HG03196 (cell line): ENCODE results near the gene SCTR.

ENCODE experiments used
- ATAC-seq: cut with Tn5 transposase; IDR thresholded peaks from one replicate; pipeline ENCODE4 v1.9.1; 2021; ENCODE audit not compliant: unreplicated experiment

SCTR gene

DNA sequence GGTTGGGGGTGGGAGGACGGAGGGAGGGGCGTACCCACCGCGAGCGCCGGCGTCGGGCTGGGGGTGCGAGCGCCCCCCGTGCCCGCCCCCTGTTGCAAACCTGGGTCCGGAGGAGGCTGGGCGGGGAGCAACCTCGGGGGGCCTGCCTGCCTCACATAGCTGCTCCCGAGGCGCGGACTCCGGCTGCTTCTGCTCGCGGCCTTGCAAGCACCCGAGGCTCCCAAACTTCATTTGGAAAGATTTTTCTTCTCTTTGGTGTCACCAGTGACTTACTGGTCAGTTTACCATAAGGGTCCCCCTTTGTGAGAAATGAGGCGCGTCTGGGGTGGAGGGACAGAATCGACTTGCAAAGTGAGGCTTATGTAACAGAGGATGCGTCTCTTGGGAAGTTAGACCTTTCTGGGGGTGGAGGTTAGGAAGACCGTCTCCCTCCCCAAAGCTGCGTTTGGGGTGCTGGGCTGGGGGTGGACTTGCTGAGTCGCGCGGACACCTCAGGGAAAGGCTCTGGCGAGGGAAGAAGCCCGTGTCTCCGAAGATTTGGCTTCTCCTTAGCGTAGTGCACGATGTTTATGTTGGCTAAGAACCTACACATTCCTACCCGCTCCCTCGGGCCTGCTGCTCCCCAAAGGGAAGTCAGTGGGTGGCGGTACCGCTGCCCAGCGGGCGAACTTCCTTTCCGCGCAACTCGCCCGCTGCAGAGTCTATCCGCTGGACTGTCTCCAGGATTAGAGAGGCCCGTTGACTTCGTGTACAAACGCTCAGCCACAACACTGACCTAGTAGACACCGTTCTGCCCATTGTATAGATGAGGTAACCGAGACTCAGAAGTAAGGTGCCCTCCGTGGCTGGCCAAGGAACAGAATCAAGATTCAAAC is 92.1 kb downstream of the SCTR start:
- ATAC-seq = peak; percentile 8

DNA sequence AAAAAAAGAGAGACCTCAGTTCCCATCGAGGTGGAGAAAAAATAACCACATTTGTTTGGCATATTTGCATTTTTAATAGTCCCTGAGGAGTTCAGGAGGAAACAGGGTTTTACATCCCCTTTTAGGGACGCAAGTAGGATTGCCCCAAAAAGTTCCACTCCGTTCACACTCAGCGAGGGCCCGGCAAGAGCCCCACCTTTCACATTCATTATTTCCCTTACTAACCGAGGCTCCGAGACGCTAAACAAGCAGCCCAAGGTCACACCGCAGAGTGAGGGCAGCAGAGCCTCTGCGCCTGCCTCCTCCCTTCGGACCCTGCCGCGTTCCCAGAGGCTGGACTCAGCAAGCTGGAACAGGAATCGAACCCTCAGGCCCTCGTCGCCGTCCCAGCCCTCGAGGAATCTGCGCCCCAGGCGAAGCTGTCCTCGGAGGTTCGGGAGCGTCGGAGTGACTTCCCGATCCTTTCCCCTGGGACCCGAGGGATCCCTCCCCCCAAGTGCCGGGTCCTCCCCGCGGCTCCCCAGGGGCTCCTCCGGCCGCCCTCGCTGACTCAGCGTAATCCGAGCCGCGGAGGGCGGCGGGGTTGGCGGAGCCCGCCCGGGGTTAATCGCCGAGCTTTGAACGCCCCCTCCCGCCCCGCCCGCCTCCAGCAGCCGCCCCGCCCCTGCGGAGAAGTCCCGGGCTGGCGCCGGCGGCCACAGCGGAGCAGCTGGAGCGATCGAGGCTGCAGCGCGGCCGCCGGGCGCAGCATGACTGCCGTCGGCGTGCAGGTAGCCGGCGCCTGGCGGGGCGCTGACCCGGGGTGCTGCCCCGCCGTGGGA is 92.9 kb downstream of the SCTR start, which contains the start of gene TMEM37:
TMEM37 (plus strand) TSS at position 700 of the 821 bp plus-strand sequence; CDS start at position 750, 50 bp downstream.
- ATAC-seq = peak; percentile 63

DNA sequence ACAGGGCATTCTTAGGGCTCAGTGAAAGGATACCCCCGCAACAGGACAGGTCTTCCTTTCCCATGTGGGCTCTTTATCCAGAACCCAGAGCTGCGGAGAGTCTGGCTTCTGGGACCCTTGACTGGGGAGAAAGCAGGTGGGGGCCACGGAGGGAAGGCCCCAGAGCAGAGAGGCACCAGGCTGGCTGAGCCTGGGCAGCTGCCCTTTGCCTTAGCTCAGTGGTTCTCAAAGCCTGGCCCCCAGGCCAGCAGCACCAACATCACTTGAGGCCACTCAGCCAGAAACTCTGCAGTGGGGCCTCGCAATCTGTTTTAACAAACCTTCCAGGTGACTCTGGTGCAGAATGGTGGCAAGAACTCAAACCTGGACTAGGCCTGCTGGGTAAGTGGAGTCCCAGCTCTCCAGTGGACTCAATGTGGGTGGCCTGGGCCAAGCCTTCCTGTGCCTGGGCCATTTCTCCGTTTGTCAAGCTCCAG is 94.2 kb downstream of the SCTR start:
- no peak for ATAC-seq

DNA sequence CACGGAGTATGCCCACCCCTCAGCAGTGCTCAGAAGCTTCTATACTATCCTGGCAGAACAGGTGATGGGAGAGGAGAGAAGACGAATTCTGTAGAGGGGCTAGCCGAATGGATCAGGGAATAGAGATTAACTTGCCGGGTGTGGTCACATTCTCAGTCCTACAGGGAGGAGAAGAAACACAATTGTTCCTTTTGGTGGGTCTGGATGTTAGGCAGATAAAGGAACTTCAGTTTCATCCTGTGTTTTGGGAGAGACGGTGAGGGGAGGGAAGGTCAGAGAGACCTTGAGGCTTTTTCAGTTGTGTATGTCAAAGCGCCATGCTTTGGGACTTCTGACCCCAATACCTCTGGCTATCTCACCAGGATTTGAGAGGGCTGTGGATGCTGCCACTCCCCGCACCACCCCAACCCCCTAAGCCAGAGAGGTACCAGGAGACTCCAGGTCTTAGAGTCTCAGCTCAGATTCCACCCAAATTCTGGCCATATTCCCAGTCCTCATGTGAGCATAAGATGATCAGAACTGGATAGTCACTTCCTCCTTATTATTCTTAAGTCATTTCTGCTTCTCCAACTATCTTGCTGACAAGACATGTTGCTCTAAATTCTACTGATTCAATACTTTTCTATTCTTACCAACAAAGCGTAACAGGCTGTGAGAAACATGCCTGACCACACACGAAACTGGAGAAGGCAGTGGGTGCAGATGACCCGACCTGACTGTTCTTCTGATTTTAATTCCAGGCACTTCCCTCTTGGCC is 94.9 kb downstream of the SCTR start:
- no peak for ATAC-seq

DNA sequence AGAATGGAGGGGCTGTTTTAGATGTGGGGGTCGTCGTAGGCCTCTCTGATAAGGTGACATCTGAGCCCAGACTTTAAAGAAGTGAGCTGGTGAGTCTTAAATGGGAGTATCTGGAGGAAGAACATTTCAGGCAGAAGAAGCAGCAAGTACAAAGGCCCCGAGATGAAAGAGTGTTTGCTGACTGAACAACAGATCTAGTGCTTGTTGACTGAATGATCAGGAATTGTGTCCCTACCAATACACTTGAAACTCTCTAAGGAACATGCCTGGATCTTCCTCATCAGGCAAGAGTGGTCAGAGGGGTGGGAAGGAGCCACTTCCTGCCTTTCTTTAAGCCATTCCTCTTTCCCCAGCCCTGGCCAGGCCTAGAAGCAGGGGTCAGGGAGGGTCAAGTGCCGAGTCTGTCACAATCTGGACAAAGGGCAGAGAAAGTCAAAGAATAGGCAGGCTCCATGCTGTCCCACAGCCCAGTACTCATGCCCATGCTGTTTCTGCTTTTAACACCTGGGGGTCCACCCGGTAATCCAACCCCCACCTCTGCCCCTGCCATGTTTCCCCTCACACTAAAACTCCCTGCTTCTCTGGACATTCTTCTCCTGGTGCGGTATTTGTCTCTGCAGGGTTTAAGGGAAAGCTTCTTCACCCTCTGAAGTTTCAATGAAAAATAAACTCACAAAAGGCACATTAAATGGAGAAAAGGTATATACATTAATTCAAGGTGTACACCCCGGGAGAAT is 95.6 kb downstream of the SCTR start:
- no peak for ATAC-seq

DNA sequence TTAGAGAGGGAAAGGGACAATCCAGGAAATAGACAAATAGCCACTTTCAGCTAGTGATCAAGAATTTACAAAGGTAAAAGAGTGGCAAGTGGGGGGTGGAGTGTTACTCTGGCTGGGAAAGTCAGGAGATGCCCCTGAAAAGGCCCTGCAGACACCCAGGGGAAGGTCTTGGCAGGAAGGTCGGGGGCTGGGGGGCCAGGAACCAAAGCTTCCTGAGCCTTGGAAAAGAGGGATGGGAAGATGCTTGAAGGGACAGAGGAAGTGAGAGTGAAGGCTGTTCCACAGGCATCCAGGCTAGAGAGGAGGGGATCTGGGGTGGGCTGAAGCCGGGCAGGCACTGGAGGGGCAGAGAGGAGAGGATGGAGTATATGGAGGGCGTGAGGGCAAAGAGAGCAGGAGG is 96.5 kb downstream of the SCTR start:
- ATAC-seq = no peak

DNA sequence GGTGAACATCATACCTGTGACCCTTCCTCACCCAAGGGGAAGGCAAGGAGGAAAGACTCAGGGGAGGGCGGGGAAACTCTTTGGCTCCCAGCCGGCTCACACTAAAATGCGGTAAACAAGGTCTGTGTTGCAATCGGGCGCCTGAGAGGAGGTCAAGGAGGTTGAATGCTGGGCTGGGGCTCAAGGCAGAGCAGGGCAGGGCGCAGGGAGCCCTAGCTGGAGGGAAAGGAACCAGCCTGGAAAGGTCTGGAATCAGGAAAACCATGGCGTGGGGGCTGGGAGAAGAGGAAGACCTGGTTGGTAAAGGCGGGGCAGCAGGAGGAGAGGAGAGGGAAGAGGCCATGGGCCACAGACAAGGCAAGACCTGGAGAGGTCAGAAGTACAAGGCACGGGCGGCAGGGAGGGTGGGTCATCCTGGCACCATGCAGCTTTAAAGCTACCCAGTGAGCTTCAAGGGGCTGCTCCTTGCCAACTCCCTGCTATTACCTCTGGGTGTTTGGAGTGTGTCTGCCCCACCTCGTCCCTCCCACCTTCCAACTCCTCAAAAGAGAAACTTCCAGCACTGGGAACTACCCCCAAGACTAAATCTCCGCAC is 97.4 kb downstream of the SCTR start:
- ATAC-seq = no peak

DNA sequence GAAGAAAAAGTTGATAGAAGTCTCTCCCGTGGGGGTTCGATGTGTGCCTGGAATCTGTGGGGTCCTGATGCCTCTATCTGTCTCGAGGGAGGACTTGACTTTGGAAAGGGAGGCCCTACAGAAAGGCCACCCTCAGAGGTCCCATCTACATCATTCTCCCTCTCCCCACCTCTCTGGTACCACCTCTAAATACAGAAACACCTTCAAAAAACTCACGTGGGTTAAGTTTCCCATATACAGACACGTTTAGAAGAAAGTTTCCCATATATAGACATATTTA is 97.9 kb downstream of the SCTR start:
- ATAC-seq = no peak

DNA sequence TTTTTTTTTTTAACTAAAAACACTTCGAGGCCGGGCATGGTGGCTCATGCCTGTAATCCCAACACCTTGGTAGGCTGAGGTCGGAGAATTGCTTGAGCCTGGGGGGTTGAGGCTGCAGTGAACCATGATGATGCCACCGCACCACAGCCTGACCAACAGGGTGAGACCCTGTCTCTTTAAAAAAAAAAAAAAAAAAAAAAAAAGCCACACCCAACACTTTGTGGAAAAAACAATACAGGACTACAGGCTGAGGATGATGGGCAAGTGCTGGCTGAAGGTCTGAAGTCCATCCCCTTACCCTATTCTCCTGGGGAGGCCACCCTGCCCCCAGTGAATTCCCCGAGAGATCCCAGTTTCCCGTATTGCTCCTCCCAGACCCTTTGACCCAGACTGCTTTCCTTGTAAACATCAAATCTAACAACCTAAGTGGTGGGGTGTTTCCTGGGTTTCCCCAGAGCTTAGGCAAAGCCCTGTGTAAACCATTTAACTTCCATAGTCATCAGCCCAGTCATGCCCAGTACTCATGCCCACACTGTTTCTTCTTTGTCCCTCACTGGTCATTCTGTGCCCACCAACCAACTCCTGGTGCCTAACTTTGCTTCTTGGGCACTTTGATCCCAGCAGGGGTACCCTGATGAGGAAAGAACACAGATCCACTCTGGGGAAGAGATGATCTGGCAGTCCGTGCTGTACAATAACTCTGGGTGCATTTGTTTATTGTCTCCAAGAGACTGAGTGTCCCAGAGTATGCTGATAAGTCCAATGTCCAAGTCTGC is 98.5 kb downstream of the SCTR start:
- ATAC-seq = no peak

DNA sequence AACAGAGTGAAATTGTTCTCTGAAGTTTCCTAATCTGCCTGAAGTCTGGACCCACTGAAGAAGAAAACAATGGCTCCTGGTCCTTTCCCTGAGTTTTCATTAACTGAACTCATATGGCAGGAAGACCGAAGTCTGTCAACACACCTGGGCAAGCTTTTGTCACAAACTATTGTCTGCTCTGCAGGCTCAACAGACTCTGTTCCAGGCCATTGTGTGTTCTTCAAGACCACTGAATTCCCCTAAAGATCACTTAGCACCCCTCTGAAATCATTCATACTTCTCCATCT is 99.2 kb downstream of the SCTR start:
- ATAC-seq = no peak

DNA sequence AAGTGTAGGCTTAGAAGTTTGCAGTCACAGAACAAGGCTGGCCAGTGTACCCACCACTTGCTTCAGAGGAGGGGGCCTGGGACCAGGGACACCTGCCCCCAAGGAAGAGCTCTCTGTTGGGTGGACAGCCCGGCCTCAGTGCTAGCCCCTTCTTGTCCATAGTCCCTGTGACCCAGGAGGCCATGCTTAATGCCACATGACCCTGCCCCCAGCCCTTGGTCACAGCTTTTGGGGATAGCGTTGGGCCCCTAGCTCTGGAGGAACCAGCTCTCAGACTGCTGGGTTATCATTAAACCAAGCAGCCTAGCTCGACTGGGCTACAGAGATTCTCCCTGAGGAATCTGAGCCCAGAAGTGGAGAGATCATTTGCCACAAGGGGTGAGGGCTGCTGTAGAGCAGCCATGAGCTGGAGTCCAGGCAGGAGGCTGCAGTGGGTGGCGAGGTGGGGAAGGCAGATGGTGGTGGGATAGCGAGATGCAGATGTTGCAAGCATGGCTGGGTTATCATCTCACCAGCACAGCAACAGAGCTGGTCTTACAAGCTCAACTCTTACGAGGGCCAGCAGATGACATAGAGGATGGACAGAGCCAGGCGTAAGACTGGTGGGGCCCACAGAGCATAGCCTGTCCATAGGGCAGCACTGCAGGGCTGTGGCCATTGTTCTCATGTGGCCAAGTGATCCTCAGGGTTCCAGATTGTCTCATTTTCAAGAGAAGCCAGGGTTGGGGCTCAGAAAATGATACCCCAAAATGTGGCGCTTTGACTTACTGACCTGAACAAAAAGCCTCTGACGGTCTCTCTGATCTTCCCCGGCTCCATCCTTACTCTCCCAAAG is 99.8 kb downstream of the SCTR start:
- ATAC-seq = no peak

DNA sequence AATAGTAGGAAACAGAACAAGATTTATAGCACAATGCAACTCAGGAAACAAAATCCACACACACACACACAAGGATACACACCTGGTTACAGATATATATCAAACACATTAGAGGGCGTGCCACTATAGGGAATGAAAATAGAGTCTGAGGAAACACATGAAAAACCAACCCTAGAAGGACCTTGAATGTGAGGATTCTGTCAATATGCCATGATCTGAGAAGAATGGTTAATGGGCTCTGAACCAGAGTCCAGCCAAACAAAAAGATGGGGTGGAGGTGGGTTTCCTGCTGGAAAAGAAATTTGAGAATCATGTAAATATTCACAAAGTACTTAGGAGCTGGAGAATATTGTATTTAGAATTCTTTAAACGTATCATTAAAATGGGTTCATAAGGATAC is 100.5 kb downstream of the SCTR start:
- ATAC-seq = no peak

DNA sequence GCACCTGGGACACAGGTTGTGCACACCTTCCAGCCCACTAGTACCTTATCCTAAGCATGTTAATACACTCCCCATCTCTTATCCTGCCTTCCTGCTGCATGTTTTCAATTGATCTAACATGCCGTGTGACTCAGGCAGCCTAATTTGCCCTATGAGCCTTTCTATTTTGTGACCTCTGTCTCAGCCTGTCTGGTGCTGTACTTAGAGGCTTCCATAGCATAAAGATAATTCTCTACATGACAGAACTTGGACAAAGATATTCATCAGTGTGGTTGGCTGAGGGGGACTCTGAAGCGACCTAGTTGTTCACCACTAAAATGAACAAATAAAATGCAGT is 101.2 kb downstream of the SCTR start:
- ATAC-seq = no peak

DNA sequence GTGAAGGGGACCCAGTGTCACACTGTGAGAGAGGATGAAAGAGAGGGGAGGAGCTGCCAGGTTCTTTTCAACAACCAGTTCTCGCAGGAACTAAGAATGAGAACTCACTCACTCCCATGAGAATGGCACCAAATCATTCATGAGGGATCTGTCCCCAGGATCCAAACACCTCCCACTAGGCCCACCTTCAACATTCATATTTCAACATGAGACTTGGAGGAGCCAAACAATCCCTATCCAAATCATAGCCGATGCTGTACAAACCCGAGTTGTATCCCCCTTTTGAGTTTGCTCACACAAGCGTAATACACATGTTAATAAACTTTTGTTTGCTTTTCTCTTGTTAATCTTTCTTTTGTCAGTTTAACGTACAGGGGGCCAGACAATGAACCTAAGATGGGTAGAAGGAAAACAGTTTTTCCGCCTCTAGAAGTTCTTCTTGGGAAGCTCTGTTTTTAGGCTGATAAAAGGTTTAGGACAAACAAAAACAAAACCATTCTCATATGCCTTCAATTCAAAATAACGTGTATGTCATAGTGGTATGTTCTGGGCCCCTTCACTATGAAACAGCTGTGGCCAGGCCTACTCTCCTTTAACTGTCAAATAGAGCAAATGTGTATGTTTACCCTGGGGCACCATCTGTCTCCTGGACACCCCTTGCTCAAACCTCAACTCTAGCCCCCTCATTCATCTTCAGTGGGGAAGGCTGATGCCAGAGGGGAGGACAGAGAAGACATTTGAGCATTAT is 101.7 kb downstream of the SCTR start:
- no peak for ATAC-seq

DNA sequence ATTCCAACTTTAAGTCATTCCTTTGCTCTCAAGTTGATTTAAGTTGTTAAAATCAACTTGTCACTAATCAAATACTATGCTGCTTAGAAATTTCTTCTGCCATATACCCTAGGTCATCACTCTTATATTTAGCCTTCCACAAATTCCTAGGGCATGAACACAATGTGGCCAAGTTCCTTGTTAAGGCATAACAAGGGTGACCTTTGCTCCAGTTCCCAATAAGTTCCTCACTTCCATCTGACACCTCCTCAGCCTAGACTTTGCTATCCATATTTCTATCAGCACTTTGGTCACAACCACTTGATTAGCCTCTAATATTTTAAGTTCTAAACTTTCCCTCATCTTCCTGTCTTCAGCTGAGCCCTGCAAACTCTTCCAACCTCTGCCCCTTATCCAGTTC is 102.5 kb downstream of the SCTR start:
- ATAC-seq = no peak

DNA sequence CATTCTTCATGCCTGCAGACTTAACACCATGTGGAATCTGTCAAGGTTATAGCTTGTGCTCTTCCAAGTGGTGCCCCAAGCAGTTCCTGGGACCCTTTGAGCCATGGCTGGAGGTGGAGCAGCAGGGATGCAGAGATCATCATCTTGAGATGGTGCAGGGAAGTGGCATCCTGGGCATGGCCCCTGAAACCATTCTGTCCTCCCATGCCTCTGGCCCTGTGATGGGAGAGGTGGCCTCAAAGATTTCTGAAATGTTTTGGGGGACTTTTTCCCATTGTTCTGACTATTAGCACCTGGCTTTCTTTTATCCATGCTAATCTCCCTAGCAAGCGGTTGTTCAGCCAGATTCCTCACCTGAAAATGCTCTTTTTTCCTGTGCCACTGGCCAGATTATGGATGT is 103.0 kb downstream of the SCTR start:
- ATAC-seq = no peak

DNA sequence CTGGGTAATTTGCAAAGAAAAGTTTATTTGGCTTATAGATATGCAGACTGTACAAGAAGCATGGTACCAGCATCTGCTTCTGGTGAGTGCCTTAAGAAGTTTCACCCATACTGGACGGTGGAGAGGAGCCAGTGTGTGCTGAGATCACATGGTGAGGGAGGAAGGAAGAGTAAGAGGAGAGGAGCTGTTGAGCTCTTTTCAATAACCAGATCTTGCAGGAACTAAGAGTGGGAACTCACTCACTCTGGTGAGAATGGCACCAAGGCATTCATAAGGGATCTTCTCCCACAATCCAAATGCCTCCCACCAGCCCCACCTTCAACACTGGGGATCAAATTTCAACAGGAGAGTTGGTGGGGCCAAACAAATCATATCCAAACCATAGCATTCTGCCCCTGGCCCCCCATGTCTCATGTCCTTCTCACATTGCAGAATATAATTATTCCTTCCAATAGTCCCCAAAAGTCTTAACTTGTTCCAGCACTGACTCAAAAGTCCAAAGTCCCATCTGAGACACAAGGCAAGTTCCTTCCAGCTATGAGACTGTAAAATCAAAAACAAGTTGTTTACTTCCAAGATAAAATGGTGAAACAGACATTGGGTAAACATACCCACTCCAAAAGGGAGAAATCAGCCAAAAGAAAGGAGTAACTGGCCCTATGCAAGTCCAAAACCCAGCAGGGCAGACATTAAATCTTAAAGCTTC is 104.3 kb downstream of the SCTR start:
- no peak for ATAC-seq

DNA sequence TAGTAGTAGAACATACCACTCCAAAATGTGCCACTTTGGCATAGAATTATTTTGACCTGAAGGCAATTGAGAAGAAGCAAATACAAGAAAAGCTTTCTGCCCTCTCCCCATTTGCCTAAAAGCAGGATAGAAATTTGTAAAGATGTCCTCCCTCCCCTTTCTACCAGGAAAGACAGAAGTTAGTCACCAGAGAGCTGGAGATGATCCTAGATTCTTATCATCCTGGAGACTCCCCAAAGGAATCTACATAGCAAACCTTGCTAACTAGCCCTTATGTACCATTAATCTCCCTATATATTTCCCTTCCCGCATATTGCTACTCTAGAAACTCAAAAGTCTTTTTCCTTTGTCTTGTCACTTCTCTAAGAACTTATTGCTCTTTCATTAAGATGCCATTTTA is 105.2 kb downstream of the SCTR start:
- ATAC-seq = no peak
